CD4-positive, alpha-beta T cell (primary cell): Measurements from ENCODE around the gene ZNF593. TPM values are rescaled to one million over a fixed set of nuclear protein-coding genes. Genes with fewer than 3 reads are reported as not detected.

ENCODE experiments used
- ATAC-seq: fragments of 200-7000 bp; cut with Tn5 transposase; one replicate; pipeline ENCODE4 v1.10.0; 2022; ENCODE audit warnings: mild to moderate bottlenecking; ENCODE audit not compliant: poor library complexity
- CTCF ChIA-PET: fragments of 350-600 bp; sonication (Branson Sonifier 250); formaldehyde crosslinking; loops from one replicate; lab custom pipeline; 2021; ENCODE audit warnings: antibody characterized with exemption, inconsistent platforms; lab: Charles Lee
- POLR2A ChIA-PET: fragments of 350-600 bp; sonication (Branson Sonifier 250); formaldehyde crosslinking; loops from one replicate; lab custom pipeline; 2021; ENCODE audit warnings: antibody characterized with exemption, inconsistent platforms; lab: Charles Lee
- DNase-seq, 14 experiments: peaks; one replicate each; pipeline ENCODE4 v3.0.0-alpha.2; 2013 to 2020; ENCODE audit warnings: mixed read lengths in 2 of 14
- H3K27ac ChIP-seq, 2 donors: one replicate each; pipeline versions ENCODE4 v1.5.1 to v1.7.0; 2013; ENCODE audit warnings: low read length in 2 of 2, low read depth in 1 of 2, mild to moderate bottlenecking in 1 of 2
- H3K27me3 ChIP-seq, 2 experiments: 1 replicate in 1 of 2; 2 replicates in 1 of 2; pipeline versions ENCODE4 v1.6.1 to v1.7.0; 2013; ENCODE audit warnings: low read length in 2 of 2, control low read depth in 1 of 2, mild to moderate bottlenecking in 1 of 2, moderate library complexity in 1 of 2; ENCODE audit not compliant: insufficient read depth in 2 of 2, control insufficient read depth in 1 of 2
- H3K36me3 ChIP-seq: one replicate; pipeline ENCODE4 v1.6.1; 2013; ENCODE audit warnings: low read length, control low read depth; ENCODE audit not compliant: insufficient read depth
- H3K4me1 ChIP-seq: one replicate; pipeline ENCODE4 v1.6.1; 2013; ENCODE audit warnings: low read length, control low read depth; ENCODE audit not compliant: insufficient read depth
- H3K4me3 ChIP-seq: one replicate; pipeline ENCODE4 v1.5.1; 2013; ENCODE audit warnings: mild to moderate bottlenecking, low read length, moderate library complexity
- H3K9me3 ChIP-seq, 2 experiments: 1 replicate in 1 of 2; 2 replicates in 1 of 2; pipeline versions ENCODE4 v1.6.1 to v1.7.0; 2013; ENCODE audit warnings: low read length in 2 of 2, mild to moderate bottlenecking in 2 of 2, control low read depth in 1 of 2, moderate library complexity in 1 of 2; ENCODE audit not compliant: control insufficient read depth in 1 of 2, insufficient read depth in 1 of 2
- H3K27ac Mint-ChIP-seq: one replicate; pipeline ENCODE4 v1.8.0; 2020; ENCODE audit warnings: mixed read lengths
- H3K27me3 Mint-ChIP-seq: one replicate; pipeline ENCODE4 v1.8.0; 2021; ENCODE audit warnings: mixed read lengths
- H3K36me3 Mint-ChIP-seq: one replicate; pipeline ENCODE4 v1.8.0; 2021; ENCODE audit warnings: low read depth, mixed read lengths
- H3K4me1 Mint-ChIP-seq: one replicate; pipeline ENCODE4 v1.8.0; 2021; ENCODE audit warnings: low read depth, mixed read lengths
- H3K4me3 Mint-ChIP-seq: one replicate; pipeline ENCODE4 v1.8.0; 2020; ENCODE audit warnings: mild to moderate bottlenecking, mixed read lengths
- H3K9me3 Mint-ChIP-seq: one replicate; pipeline ENCODE4 v1.8.0; 2020; ENCODE audit warnings: mixed read lengths
- CTCF ChIP-seq: fragments of 200-600 bp; IDR thresholded peaks from one replicate; pipeline ENCODE4 v1.8.0; 2022; ENCODE audit warnings: antibody characterized with exemption, mild to moderate bottlenecking
- intact Hi-C, 2 experiments: fragments of 100-400 bp; cut with DNase I in 1 of 2; cut with micrococcal nuclease in 1 of 2; formaldehyde crosslinking; loops; one replicate each; pipeline versions ENCODE4 v1.15.1 to v1.9.0; 2023 to 2025; cut with DNase I, micrococcal nuclease
- total RNA-seq, 174 experiments: library from RNA in 2 of 174; stranded (reverse) in 2 of 174; gene quantifications; one replicate each; pipeline ENCODE4 v1.2.3 and lab custom pipeline; 2021 to 2026

ZNF593 gene
- total RNA-seq, 2 experiments from 2014 or later, result 5.0 to 6.6 TPM

- H3K27me3 Mint-ChIP-seq, result no peaks in the 10 kb centered on the region
- intact Hi-C loops, result no loop called here
- Histone ChIP-seq H3K4me3 (no peak overlapping the region), H3K36me3 (no peaks in the 10 kb centered on the region), H3K27me3 (no peaks in the 10 kb centered on the region), H3K9me3 (no peaks in the 10 kb centered on the region), H3K4me1 (peaks cover 11% of the 10 kb centered on the region), H3K27ac (no peak overlapping the region)
- ChIA-PET CTCF (no interaction called here), POLR2A (no interaction called here)
- DNase-seq, result no peak
- no peak overlapping the region for H3K27ac Mint-ChIP-seq
- ATAC-seq, result no peak
- no peaks in the 10 kb centered on the region for H3K9me3 Mint-ChIP-seq
- peaks cover 17% of the 10 kb centered on the region for H3K4me1 Mint-ChIP-seq
- H3K36me3 Mint-ChIP-seq, result no peaks in the 10 kb centered on the region
- TF ChIP-seq CTCF, result no peak
- H3K4me3 Mint-ChIP-seq, result no peak overlapping the region
Measured at GRCh38 chr1:26187882-26188281, 18.2 kb downstream of the ZNF593 start.

GRCh38 chr1:26188477-26188876 is 18.8 kb downstream of the ZNF593 start:
- Histone ChIP-seq H3K4me1 (peaks cover 11% of the 10 kb centered on the region), H3K27me3 (no peaks in the 10 kb centered on the region), H3K36me3 (no peaks in the 10 kb centered on the region), H3K4me3 (no peak overlapping the region), H3K27ac (no peak overlapping the region), H3K9me3 (no peaks in the 10 kb centered on the region)
- H3K27ac Mint-ChIP-seq, result no peak overlapping the region
- POLR2A ChIA-PET, result interaction anchor here (1.2 kb wide), 1 partner anchor 45 kb away, joined by 3 read pairs; no protein-coding TSS in a partner anchor
- CTCF ChIA-PET, result no interaction called here
- H3K4me1 Mint-ChIP-seq, result peaks cover 17% of the 10 kb centered on the region
- no peak overlapping the region for H3K4me3 Mint-ChIP-seq
- no peaks in the 10 kb centered on the region for H3K27me3 Mint-ChIP-seq
- no peak for TF ChIP-seq CTCF
- no peaks in the 10 kb centered on the region for H3K36me3 Mint-ChIP-seq
- ATAC-seq (no peak), DNase-seq (no peak)
- intact Hi-C loops, result no loop called here
- H3K9me3 Mint-ChIP-seq, result no peaks in the 10 kb centered on the region

DNA sequence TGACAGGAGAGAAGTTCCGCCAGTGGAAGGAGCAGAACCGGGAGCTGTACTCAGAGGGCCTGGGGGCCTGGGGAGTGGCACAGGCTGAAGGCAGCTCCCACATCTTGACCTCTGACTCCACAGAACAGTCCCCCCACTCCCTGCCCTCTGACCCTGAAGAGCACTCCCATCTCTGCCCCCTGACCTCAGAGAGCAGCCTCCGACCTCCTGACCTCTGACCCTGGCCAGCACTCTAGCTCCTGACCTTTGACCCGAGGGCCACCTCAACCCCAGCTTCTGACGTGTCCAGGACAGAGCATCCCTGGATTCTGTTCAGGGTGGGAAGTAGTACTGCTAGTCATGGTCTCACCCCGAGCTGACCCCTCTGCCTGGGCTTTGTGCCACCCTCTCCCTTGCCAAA is 19.6 kb downstream of the ZNF593 start:
- no peak overlapping the region for H3K27ac Mint-ChIP-seq

More for the DNA sequence above, 19.6 kb downstream of the ZNF593 start:
- ChIA-PET POLR2A (interaction anchor here (1.2 kb wide), 1 partner anchor 44 kb away, joined by 3 read pairs; no protein-coding TSS in a partner anchor), CTCF (interaction anchor here (3.5 kb wide), 1 partner anchor 45 kb away, joined by 12 read pairs; the partner anchor contains the start of gene CEP85)
- intact Hi-C loops, result no loop called here
- H3K36me3 ChIP-seq, result no peaks in the 10 kb centered on the region
- no peaks in the 10 kb centered on the region for H3K27me3 Mint-ChIP-seq
- H3K27ac ChIP-seq, result no peak overlapping the region
- no peaks in the 10 kb centered on the region for H3K27me3 ChIP-seq
- no peaks in the 10 kb centered on the region for H3K36me3 Mint-ChIP-seq
- peaks cover 11% of the 10 kb centered on the region for H3K4me1 ChIP-seq
- ATAC-seq (no peak), DNase-seq (no peak)
- H3K9me3 ChIP-seq, result no peaks in the 10 kb centered on the region
- H3K4me3 ChIP-seq, result no peak overlapping the region
- H3K4me1 Mint-ChIP-seq, result peaks cover 17% of the 10 kb centered on the region
- no peak overlapping the region for H3K4me3 Mint-ChIP-seq
- TF ChIP-seq CTCF, result no peak
- H3K9me3 Mint-ChIP-seq, result no peaks in the 10 kb centered on the region
